Keratinocyte (primary cell): ENCODE measurements around the gene CNPPD1. TPM values are rescaled to one million over a fixed set of nuclear protein-coding genes. Genes with fewer than 3 reads are reported as not detected.

Source experiments
- DNase-seq: peaks from one replicate; pipeline ENCODE4 v3.0.0-alpha.2; 2011; ENCODE audit warnings: low read depth, missing footprints, low spot score
- FAIRE-seq: peaks from 2 replicates; lab custom pipeline; 2011; peaks lifted over from hg19 to GRCh38; lab: Jason Lieb, UNC
- H2AFZ ChIP-seq: 2 replicates; pipeline ENCODE4 v1.6.0; 2012; ENCODE audit warnings: low read length, control low read depth, inconsistent platforms; ENCODE audit not compliant: control insufficient read depth
- H3K27ac ChIP-seq: 2 replicates; pipeline ENCODE4 v1.5.1; 2011; ENCODE audit warnings: low read length; ENCODE audit not compliant: control insufficient read depth, insufficient read depth
- H3K27me3 ChIP-seq: 3 replicates; pipeline ENCODE4 v1.6.0; 2011; ENCODE audit warnings: low read length; ENCODE audit not compliant: control insufficient read depth, insufficient read depth; ENCODE audit errors: extremely low read depth
- H3K36me3 ChIP-seq, 2 experiments: 2 replicates in 1 of 2; 3 replicates in 1 of 2; pipeline ENCODE4 v1.5.1; 2011; ENCODE audit warnings: low read length in 2 of 2, mild to moderate bottlenecking in 1 of 2; ENCODE audit not compliant: control insufficient read depth in 2 of 2, insufficient read depth in 2 of 2; ENCODE audit errors: extremely low read depth in 1 of 2
- H3K4me1 ChIP-seq: 3 replicates; pipeline ENCODE4 v1.5.1; 2011; ENCODE audit warnings: low read length; ENCODE audit not compliant: control insufficient read depth, insufficient read depth; ENCODE audit errors: extremely low read depth
- H3K4me2 ChIP-seq: 3 replicates; pipeline ENCODE4 v1.6.0; 2011; ENCODE audit warnings: low read depth, low read length; ENCODE audit not compliant: control insufficient read depth, insufficient read depth; ENCODE audit errors: extremely low read depth
- H3K4me3 ChIP-seq, 3 experiments: fragments of 200-600 bp in 1 of 3; sonication (generic) in 1 of 3; 2 replicates in 2 of 3; 3 replicates in 1 of 3; pipeline ENCODE4 v1.5.1; 2011 to 2016; ENCODE audit warnings: low read length in 3 of 3, mild to moderate bottlenecking in 3 of 3, control low read depth in 2 of 3, inconsistent platforms in 1 of 3, low read depth in 1 of 3, mixed read lengths in 1 of 3, mixed run types in 1 of 3, moderate library complexity in 1 of 3; ENCODE audit not compliant: control insufficient read depth in 2 of 3, insufficient read depth in 2 of 3; ENCODE audit errors: extremely low read depth in 1 of 3
- H3K79me2 ChIP-seq: 2 replicates; pipeline ENCODE4 v1.6.0; 2012; ENCODE audit warnings: low read length; ENCODE audit not compliant: control insufficient read depth, insufficient read depth
- H3K9ac ChIP-seq: 3 replicates; pipeline ENCODE4 v1.6.0; 2011; ENCODE audit warnings: low read length; ENCODE audit not compliant: control insufficient read depth, insufficient read depth; ENCODE audit errors: extremely low read depth
- H3K9me1 ChIP-seq: 3 replicates; pipeline ENCODE4 v1.6.0; 2011; ENCODE audit warnings: low read length; ENCODE audit not compliant: control insufficient read depth, insufficient read depth; ENCODE audit errors: extremely low read depth
- H3K9me3 ChIP-seq: 2 replicates; pipeline ENCODE4 v1.5.1; 2012; ENCODE audit warnings: low read depth, low read length; ENCODE audit not compliant: control insufficient read depth
- H4K20me1 ChIP-seq: 3 replicates; pipeline ENCODE4 v1.6.0; 2011; ENCODE audit warnings: low read length; ENCODE audit not compliant: control insufficient read depth, insufficient read depth; ENCODE audit errors: extremely low read depth
- CTCF ChIP-seq, 3 experiments: IDR thresholded peaks in 1 of 3; conservative IDR thresholded peaks in 1 of 3; optimal IDR thresholded peaks in 1 of 3; 2 replicates in 2 of 3; 3 replicates in 1 of 3; pipeline versions ENCODE3 to v1.5.1; 2011; ENCODE audit warnings: low read length in 3 of 3, mild to moderate bottlenecking in 3 of 3, moderate library complexity in 2 of 3, control low read depth in 1 of 3, inconsistent platforms in 1 of 3; ENCODE audit not compliant: insufficient read depth in 2 of 3; ENCODE audit errors: extremely low read depth in 1 of 3
- EZH2 ChIP-seq: IDR thresholded peaks from one replicate; pipeline ENCODE4 v1.6.1; 2012; ENCODE audit warnings: inconsistent platforms, mild to moderate bottlenecking, low read length, moderate library complexity
- dilution Hi-C: fragments of 300-500 bp; cut with MboI; formaldehyde crosslinking; loops from one replicate; pipeline ENCODE4 v1.7.0; 2020; ENCODE audit warnings: low sequenced_read_pairs; ENCODE audit not compliant: extremely low pct_ligation_motif_present
- polyA plus RNA-seq, 5 experiments: library from polyadenylated mRNA; depleted of rRNA in 3 of 5; stranded (reverse) in 3 of 5; stranded (forward) in 1 of 5; unstranded in 1 of 5; fragments of >200 nt; gene quantifications; 1 replicate in 1 of 5; 2 replicates in 3 of 5; 3 replicates in 1 of 5; pipeline versions ENCODE4 v1.2.1 to v1.2.3, GENCODE V29; 2011 to 2012; ENCODE audit warnings: missing spikeins in 2 of 5, low read depth in 1 of 5, low replicate concordance in 1 of 5

CNPPD1 gene
- polyA plus RNA-seq, 1 donor (not counting 4 experiments of a cell fraction or from before 2014, with no cell fraction given): 26.1 TPM

GRCh38 chr2:219157396-219157795 is 19.3 kb downstream of the CNPPD1 start:
- Histone ChIP-seq H3K9me3 (no peaks in the 10 kb centered on the region), H3K9me1 (no peaks in the 10 kb centered on the region), H3K9ac (no peak overlapping the region), H3K79me2 (no peaks in the 10 kb centered on the region), H3K27me3 (no peaks in the 10 kb centered on the region), H3K36me3 (peaks cover 2 to 8% of the 10 kb centered on the region in 2 experiments), H3K4me2 (no peak overlapping the region), H3K4me1 (peaks cover 8% of the 10 kb centered on the region), H3K4me3 (no peak overlapping the region), H4K20me1 (no peaks in the 10 kb centered on the region), H2AFZ (no peak overlapping the region), H3K27ac (no peak overlapping the region)
- no peak for FAIRE-seq
- no peak for DNase-seq
- TF ChIP-seq CTCF (optimal IDR thresholded peaks at IDR 0.05 in 1 of 3, IDR thresholded peaks at IDR 0.05 in 1 of 3, conservative IDR thresholded peaks at IDR 0.05 in 1 of 3; ENCODE audit: extremely low read depth in 1 of 3, insufficient read depth in 2 of 3, low read length in 3 of 3): no peak
- TF ChIP-seq EZH2: no peak
- dilution Hi-C loops: no loop called here

- H3K4me1 ChIP-seq: peaks cover 5% of the 10 kb centered on the region
- H3K79me2 ChIP-seq: no peaks in the 10 kb centered on the region
- H3K9ac ChIP-seq: no peak overlapping the region
- TF ChIP-seq CTCF (optimal IDR thresholded peaks at IDR 0.05 in 1 of 3, IDR thresholded peaks at IDR 0.05 in 1 of 3, conservative IDR thresholded peaks at IDR 0.05 in 1 of 3; ENCODE audit: extremely low read depth in 1 of 3, insufficient read depth in 2 of 3, low read length in 3 of 3) (peak; percentile 33 to 54 (median 50)), EZH2 (no peak)
- dilution Hi-C loops: no loop called here
- H2AFZ ChIP-seq: no peak overlapping the region
- H3K36me3 ChIP-seq: peaks cover 2 to 8% of the 10 kb centered on the region in 2 experiments
- DNase-seq: no peak
- no peak overlapping the region for H3K4me3 ChIP-seq
- no peaks in the 10 kb centered on the region for H3K9me1 ChIP-seq
- no peaks in the 10 kb centered on the region for H4K20me1 ChIP-seq
- no peak overlapping the region for H3K4me2 ChIP-seq
- peak; percentile 9 for FAIRE-seq
- H3K27me3 ChIP-seq: no peaks in the 10 kb centered on the region
- H3K27ac ChIP-seq: no peak overlapping the region
- no peaks in the 10 kb centered on the region for H3K9me3 ChIP-seq
Observed at GRCh38 chr2:219155054-219155644, 21.6 kb downstream of the CNPPD1 start.
